ENCODE measurements around the gene COX19.

DNA sequence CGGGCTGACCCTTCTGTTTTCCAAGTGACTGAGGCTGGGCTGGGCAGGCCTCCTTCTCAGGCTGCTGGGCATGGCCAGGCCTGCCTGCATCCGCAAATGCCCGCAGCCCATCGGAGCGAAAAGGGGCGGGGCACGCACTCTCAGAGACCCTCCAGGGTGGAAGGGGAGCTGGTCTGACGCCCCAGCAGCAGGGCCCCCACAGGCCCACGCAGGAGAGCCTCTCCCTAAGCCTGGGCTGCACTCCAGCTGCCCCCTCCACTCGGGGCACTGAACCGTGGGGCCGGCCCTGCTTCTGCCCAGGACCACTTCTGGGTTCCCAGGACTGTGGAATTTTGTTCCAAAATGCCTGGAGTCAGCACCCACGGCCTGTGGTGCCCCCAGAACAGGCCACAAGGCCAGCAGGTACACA is 30.2 kb downstream of the COX19 start:
- TF ChIP-seq, protein P1, sequence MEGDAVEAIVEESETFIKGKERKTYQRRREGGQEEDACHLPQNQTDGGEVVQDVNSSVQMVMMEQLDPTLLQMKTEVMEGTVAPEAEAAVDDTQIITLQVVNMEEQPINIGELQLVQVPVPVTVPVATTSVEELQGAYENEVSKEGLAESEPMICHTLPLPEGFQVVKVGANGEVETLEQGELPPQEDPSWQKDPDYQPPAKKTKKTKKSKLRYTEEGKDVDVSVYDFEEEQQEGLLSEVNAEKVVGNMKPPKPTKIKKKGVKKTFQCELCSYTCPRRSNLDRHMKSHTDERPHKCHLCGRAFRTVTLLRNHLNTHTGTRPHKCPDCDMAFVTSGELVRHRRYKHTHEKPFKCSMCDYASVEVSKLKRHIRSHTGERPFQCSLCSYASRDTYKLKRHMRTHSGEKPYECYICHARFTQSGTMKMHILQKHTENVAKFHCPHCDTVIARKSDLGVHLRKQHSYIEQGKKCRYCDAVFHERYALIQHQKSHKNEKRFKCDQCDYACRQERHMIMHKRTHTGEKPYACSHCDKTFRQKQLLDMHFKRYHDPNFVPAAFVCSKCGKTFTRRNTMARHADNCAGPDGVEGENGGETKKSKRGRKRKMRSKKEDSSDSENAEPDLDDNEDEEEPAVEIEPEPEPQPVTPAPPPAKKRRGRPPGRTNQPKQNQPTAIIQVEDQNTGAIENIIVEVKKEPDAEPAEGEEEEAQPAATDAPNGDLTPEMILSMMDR (conservative IDR thresholded peaks at IDR 0.05 in 1 of 2, IDR thresholded peaks at IDR 0.05 in 1 of 2; ENCODE audit: extremely low read depth in 1 of 2, insufficient read depth in 1 of 2, low read depth in 1 of 2, low read length in 2 of 2): no peak
- TF ChIP-seq EZH2 (IDR thresholded peaks at IDR 0.05; ENCODE audit: borderline replicate concordance, low read length): no peak

Measured in mammary epithelial cell (primary cell).